Pancreas (tissue), 10 donors: ENCODE measurements around the gene APOC4. TPM values are rescaled to one million over a fixed set of nuclear protein-coding genes. Genes with fewer than 3 reads are reported as not detected.

ENCODE experiments used
- ATAC-seq, 4 donors: fragments of 200-7000 bp; cut with Tn5 transposase; one replicate each; pipeline versions ENCODE4 v1.8.0 to v1.9.1; 2020; ENCODE audit warnings: mild to moderate bottlenecking in 4 of 4, moderate library complexity in 4 of 4
- DNase-seq, 6 donors: peaks; one replicate each; pipeline ENCODE4 v3.0.0-alpha.2; 2020
- FAIRE-seq: peaks from 2 replicates; lab custom pipeline; 2012; peaks lifted over from hg19 to GRCh38; lab: Jason Lieb, UNC
- H3K27ac ChIP-seq, 4 donors: fragments of 200-600 bp; sonication (generic); 1 replicate in 3 of 4; 2 replicates in 1 of 4; pipeline versions ENCODE4 v1.5.0 to v1.8.0; 2020
- H3K27me3 ChIP-seq, 4 donors: fragments of 200-600 bp; one replicate each; pipeline ENCODE4 v1.8.0; 2021
- H3K36me3 ChIP-seq, 3 donors: fragments of 200-600 bp; sonication (generic) in 1 of 3; one replicate each; pipeline versions ENCODE4 v1.5.0 to v1.8.0; 2020 to 2021
- H3K4me1 ChIP-seq, 3 donors: fragments of 200-600 bp; one replicate each; pipeline ENCODE4 v1.8.0; 2021
- H3K4me3 ChIP-seq, 4 donors: fragments of 200-600 bp; sonication (generic) in 2 of 4; one replicate each; pipeline versions ENCODE4 v1.5.0 to v1.8.0; 2020 to 2021
- H3K9me3 ChIP-seq, 4 donors: fragments of 200-600 bp; one replicate each; pipeline ENCODE4 v1.8.0; 2021
- WGBS, 2 donors: extraction: QIAGEN DNeasy Blood & Tissue Kit; methylation state at CpG; one replicate each; pipeline ENCODE4 v1.1.7; 2013; 5-methylcytosine and 5-hydroxymethylcytosine counted together
- intact Hi-C, 3 donors: fragments of 100-400 bp; cut with DNase I; formaldehyde crosslinking; loops; one replicate each; pipeline versions ENCODE4 v1.11.1 to v1.14.2; 2022
- polyA plus RNA-seq, 2 donors: library from polyadenylated mRNA; stranded (reverse); fragments of 200-250 nt; gene quantifications; one replicate each; pipeline ENCODE4 v1.2.3, GENCODE V29; 2013
- total RNA-seq, 6 donors: library from RNA; stranded (reverse); fragmentation: NEBNext Ultra II Directional in 4 of 6; extraction: Animal tissue kit (Norgen Biotek cat#: 25700) in 4 of 6; gene quantifications; one replicate each; pipeline versions ENCODE4 v1.2.1 to v1.2.4, GENCODE V29; 2021 to 2023
- TF ChIP-seq, protein P1 (sequence below), 4 donors: fragments of 200-600 bp; sonication (generic) in 3 of 4; IDR thresholded peaks; one replicate each; pipeline versions ENCODE4 v1.5.0 to v1.8.0; 2021; ENCODE audit warnings: antibody characterized with exemption in 4 of 4
- donor health status: healthy with polysubstance abuse.
- donor health status: DM: no; HTN: no; CAD: no; lungs with moderate emphysema.
- donor health status: DM: no; HTN: no; CAD: no.
- donor health status: control.
- donor health status: control.
- donor health status: Bipolar disorder and iron deficiency.
- donor health status: DM: yes; HTN: yes; CAD: no.
- donor health status: DM: no; HTN: no; CAD: no.
- donor health status: DM: no; HTN: no; CAD: no.
- donor health status: DM: yes; HTN: yes; CAD: no.

Gene APOC4
- total and polyA plus RNA-seq, 8 donors = 0.47 TPM; not detected in 7

DNA sequence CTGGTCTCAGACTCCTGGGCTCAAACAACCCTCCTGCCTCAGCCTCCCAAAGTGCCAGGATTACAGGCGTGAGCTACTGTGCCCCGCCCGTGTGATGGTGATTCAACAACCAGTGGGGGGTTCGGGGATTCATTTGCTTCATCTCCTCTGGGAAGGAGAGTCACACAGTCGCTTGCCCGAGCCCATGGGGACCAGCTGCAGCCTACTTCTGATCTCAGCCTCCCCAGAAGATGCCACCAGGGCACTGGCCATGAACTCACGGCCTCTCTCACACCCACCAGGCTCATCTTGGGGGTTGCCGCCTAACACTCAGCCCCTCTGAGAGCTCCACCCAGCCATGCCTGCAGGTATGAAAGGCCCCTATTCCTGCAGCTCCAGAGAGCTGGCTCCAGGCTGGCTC is 44.2 kb upstream of the APOC4 start:
- Histone ChIP-seq H3K36me3 (peaks cover 0 to 28% (median 6%) of the 10 kb centered on the region in 3 donors), H3K9me3 (no peaks in the 10 kb centered on the region), H3K4me1 (no peaks in the 10 kb centered on the region), H3K4me3 (no peak overlapping the region), H3K27me3 (no peaks in the 10 kb centered on the region), H3K27ac (no peak overlapping the region)
- FAIRE-seq (no peak), ATAC-seq (no peak), DNase-seq (no peak)
- TF ChIP-seq, protein P1, sequence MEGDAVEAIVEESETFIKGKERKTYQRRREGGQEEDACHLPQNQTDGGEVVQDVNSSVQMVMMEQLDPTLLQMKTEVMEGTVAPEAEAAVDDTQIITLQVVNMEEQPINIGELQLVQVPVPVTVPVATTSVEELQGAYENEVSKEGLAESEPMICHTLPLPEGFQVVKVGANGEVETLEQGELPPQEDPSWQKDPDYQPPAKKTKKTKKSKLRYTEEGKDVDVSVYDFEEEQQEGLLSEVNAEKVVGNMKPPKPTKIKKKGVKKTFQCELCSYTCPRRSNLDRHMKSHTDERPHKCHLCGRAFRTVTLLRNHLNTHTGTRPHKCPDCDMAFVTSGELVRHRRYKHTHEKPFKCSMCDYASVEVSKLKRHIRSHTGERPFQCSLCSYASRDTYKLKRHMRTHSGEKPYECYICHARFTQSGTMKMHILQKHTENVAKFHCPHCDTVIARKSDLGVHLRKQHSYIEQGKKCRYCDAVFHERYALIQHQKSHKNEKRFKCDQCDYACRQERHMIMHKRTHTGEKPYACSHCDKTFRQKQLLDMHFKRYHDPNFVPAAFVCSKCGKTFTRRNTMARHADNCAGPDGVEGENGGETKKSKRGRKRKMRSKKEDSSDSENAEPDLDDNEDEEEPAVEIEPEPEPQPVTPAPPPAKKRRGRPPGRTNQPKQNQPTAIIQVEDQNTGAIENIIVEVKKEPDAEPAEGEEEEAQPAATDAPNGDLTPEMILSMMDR (IDR thresholded peaks at IDR 0.05) = no peak
- 89 to 94% methylated on average over 8 of the region's 8 CpGs for WGBS, 2 donors
- intact Hi-C loops = no loop called here

DNA sequence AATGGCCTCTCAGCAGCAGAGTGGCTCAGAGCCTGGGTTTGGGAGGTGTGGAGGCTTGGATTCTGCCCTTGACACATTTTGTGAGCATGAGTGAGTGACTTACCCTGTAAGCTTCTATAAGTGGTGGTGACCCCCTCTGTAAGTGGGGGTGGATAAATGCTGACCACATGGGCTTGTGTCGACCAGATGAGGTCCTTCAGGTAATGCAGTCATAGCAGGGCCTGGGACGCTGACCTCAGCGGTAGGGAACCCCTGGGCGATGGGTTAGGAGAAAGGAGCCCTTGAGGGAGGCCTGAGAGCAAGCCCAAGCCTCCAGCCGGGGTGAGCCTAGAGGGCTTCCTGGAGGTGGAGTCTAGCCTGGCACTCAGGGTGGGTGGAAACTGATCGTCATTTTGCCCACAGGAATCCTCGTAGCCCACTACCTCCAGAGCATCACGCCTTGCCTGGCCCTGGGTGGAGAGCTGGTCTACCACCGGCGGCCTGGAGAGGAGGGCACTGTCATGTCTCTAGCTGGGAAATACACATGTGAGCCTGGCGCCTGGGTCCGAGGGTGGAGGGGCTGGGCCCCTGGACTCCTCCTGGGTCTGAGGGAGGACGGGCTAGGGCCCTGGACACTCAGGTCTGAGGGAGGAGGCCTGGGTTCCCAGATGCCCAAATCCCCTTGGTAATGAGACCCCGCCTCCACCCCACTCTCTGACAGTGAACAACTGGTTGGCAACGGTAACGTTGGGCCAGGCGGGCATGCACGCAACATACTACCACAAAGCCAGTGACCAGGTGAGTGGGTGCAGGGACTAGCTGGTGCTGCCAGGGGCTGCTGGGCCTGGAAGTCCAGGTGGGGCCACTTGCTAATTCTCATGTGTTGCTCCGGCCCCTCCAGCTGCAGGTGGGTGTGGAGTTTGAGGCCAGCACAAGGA is 41.5 kb upstream of the APOC4 start:
- Histone ChIP-seq H3K27ac (no peak overlapping the region), H3K36me3 (peaks cover 0 to 21% (median 0%) of the 10 kb centered on the region in 3 donors), H3K4me3 (no peak overlapping the region), H3K27me3 (no peaks in the 10 kb centered on the region), H3K4me1 (peaks cover 4 to 10% (median 5%) of the 10 kb centered on the region in 3 donors), H3K9me3 (no peaks in the 10 kb centered on the region)
- DNase-seq = peak in 1 of 6 donors; percentile 67
- no peak for FAIRE-seq
- TF ChIP-seq, protein P1 (IDR thresholded peaks at IDR 0.05) = no peak
- no peak for ATAC-seq
- intact Hi-C loops = loop anchor here in 2 of 3 donors (5.0 to 10.0 kb wide), 2 partner anchors 52 to 154 kb away; no protein-coding TSS in a partner anchor
- WGBS, 2 donors = 91 to 95% methylated on average over 19 of the region's 19 CpGs

DNA sequence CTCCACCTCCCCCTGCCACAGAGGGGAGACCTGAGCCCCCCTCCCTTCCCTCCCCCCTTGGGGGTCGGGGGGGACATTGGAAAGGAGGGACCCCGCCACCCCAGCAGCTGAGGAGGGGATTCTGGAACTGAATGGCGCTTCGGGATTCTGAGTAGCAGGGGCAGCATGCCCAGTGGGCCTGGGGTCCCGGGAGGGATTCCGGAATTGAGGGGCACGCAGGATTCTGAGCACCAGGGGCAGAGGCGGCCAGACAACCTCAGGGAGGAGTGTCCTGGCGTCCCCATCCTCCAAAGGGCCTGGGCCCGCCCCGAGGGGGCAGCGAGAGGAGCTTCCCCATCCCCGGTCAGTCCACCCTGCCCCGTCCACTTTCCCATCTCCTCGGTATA is 38.8 kb upstream of the APOC4 start:
- FAIRE-seq (no peak), DNase-seq (no peak), ATAC-seq (peak in 1 of 4 donors; percentile 3)
- Histone ChIP-seq H3K9me3 (no peaks in the 10 kb centered on the region), H3K27me3 (no peaks in the 10 kb centered on the region), H3K36me3 (peaks cover 0 to 16% (median 0%) of the 10 kb centered on the region in 3 donors), H3K4me1 (peaks cover 4 to 10% (median 5%) of the 10 kb centered on the region in 3 donors), H3K4me3 (no peak overlapping the region), H3K27ac (no peak overlapping the region)
- WGBS, 2 donors = 68 to 77% methylated on average over 13 to 15 of the region's 15 CpGs
- TF ChIP-seq, protein P1 (IDR thresholded peaks at IDR 0.05) = no peak
- intact Hi-C loops = loop anchor here in 2 of 3 donors (5.0 to 10.0 kb wide), 2 partner anchors 49 to 152 kb away; no protein-coding TSS in a partner anchor

DNA sequence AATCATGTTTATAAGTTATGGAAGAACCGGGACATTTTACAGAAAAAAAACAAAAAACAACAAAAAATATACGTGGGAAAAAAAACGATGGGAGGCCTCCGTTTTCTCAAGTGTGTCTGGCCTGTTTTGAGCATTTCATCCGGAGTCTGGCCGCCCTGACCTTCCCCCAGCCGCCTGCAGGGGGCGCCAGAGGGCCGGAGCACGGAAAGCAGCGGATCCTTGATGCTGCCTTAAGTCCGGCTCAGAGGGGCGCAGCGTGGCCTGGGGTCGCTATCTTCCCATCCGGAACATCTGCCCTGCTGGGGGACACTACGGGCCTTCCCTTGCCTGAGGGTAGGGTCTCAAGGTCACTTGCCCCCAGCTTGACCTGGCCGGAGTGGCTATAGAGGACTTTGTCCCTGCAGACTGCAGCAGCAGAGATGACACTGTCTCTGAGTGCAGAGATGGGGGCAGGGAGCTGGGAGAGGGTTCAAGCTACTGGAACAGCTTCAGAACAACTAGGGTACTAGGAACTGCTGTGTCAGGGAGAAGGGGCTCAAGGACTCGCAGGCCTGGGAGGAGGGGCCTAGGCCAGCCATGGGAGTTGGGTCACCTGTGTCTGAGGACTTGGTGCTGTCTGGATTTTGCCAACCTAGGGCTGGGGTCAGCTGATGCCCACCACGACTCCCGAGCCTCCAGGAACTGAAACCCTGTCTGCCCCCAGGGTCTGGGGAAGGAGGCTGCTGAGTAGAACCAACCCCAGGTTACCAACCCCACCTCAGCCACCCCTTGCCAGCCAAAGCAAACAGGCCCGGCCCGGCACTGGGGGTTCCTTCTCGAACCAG is 38.2 kb upstream of the APOC4 start:
- peaks cover 4 to 10% (median 5%) of the 10 kb centered on the region in 3 donors for H3K4me1 ChIP-seq
- no peak overlapping the region for H3K27ac ChIP-seq
- intact Hi-C loops = loop anchor here in 2 of 3 donors (5.0 to 10.0 kb wide), 2 partner anchors 48 to 151 kb away; no protein-coding TSS in a partner anchor
- peak; percentile 82 to 87 (median 83) for ATAC-seq
- TF ChIP-seq, protein P1 (IDR thresholded peaks at IDR 0.05) = peak; percentile 97 to 99 (median 98)
- peak; percentile 46 to 94 (median 76) for DNase-seq
- FAIRE-seq = no peak
- WGBS, 2 donors = 7% methylated on average over 24 of the region's 24 CpGs
- H3K9me3 ChIP-seq = no peaks in the 10 kb centered on the region
- H3K36me3 ChIP-seq = peaks cover 0 to 16% (median 0%) of the 10 kb centered on the region in 3 donors
- no peaks in the 10 kb centered on the region for H3K27me3 ChIP-seq
- H3K4me3 ChIP-seq = no peak overlapping the region
